ENCODE results near the gene ACAD9.

- no peak for TF ChIP-seq RBAK (CRISPR knock-in tag; IDR thresholded peaks at IDR 0.05)
- no peak for TF ChIP-seq ZHX1 (CRISPR knock-in tag; IDR thresholded peaks at IDR 0.05; ENCODE audit: low read depth)
- no peak for TF ChIP-seq CREM (IDR thresholded peaks at IDR 0.05)
- no peak for TF ChIP-seq CREM (CRISPR knock-in tag; IDR thresholded peaks at IDR 0.05)
- no peak for TF ChIP-seq MAZ (IDR thresholded peaks at IDR 0.05; ENCODE audit: borderline replicate concordance, low read depth, low read length)
- TF ChIP-seq MAZ (CRISPR knock-in tag; IDR thresholded peaks at IDR 0.05; ENCODE audit: low read depth), result no peak
- TF ChIP-seq ATF2 (CRISPR knock-in tag; IDR thresholded peaks at IDR 0.05), result no peak
- no peak for TF ChIP-seq GABPB1 (CRISPR knock-in tag; IDR thresholded peaks at IDR 0.05)
Measured at GRCh38 chr3:128848936-128849335, 30.5 kb upstream of the ACAD9 start.

Measured in HepG2 (cell line).